ENCODE data around the gene WDFY2. TPM values are rescaled to one million over a fixed set of nuclear protein-coding genes. Genes with fewer than 3 reads are reported as not detected.
A peak's percentile ranks its signal among the peaks of the same experiment; 100 is the strongest.
"Not testable (repeated sequence)": the region's sequence is repeated elsewhere in the genome, so short reads cannot be mapped to it uniquely, and the experiment has no call there.

The WDFY2 gene
- total RNA-seq, 1 experiment from 2014 or later: 26.4 TPM

GRCh38 chr13:51590971-51591627 lies 6.8 kb downstream of the WDFY2 start:
- Histone ChIP-seq H3K23me2 (ENCODE audit: insufficient read length, low read depth, low read length, poor library complexity, severe bottlenecking) (no peaks in the 10 kb centered on the region), H3K18ac (ENCODE audit: insufficient read length, low read depth, low read length) (no peak overlapping the region), H2BK15ac (ENCODE audit: low read depth, low read length) (no peak overlapping the region), H3K79me1 (ENCODE audit: insufficient read depth, low read depth, low read length, poor library complexity, severe bottlenecking) (peaks cover 8% of the 10 kb centered on the region), H3K9ac (ENCODE audit: extremely low read depth, insufficient read length, low read length) (no peak overlapping the region), H3K27me3 (ENCODE audit: insufficient read depth, low read length) (no peaks in the 10 kb centered on the region), H4K5ac (ENCODE audit: insufficient read length, low read depth, low read length) (no peak overlapping the region), H3K4ac (ENCODE audit: low read depth, low read length) (no peak overlapping the region), H3T11ph (ENCODE audit: low read length) (no peak overlapping the region), H2BK120ac (ENCODE audit: low read depth, low read length, poor library complexity, severe bottlenecking) (no peak overlapping the region), H3K23ac (ENCODE audit: insufficient read length, low read depth, low read length) (no peak overlapping the region), H3K14ac (ENCODE audit: insufficient read depth, low read length) (no peak overlapping the region; the same call in 1 of the 2 replicates), H3K27ac (ENCODE audit: insufficient read length, low read depth, low read length) (no peak overlapping the region), H2BK20ac (ENCODE audit: low read depth, low read length, poor library complexity, severe bottlenecking) (no peak overlapping the region), H3K79me2 (ENCODE audit: insufficient read depth, low read length) (peaks cover 33% of the 10 kb centered on the region), H4K20me1 (ENCODE audit: control insufficient read depth, insufficient read depth, insufficient read length) (no peaks in the 10 kb centered on the region), H2BK12ac (ENCODE audit: insufficient read length, low read depth, low read length) (no peak overlapping the region), H2AK5ac (ENCODE audit: insufficient read length, low read length) (no peak overlapping the region), H3K9me3 (ENCODE audit: control insufficient read depth, low read depth, low read length) (no peaks in the 10 kb centered on the region), H3K4me2 (ENCODE audit: insufficient read depth, insufficient read length, low read length) (no peak overlapping the region), H3K4me1 (ENCODE audit: insufficient read depth, low read length) (peaks cover 18% of the 10 kb centered on the region), H3K56ac (ENCODE audit: insufficient read length, low read depth, low read length) (no peak overlapping the region), H4K8ac (replicated peaks; ENCODE audit: insufficient read length, low read depth, low read length) (no peak overlapping the region), H4K91ac (ENCODE audit: insufficient read length, low read depth, low read length) (no peak overlapping the region), H2AFZ (ENCODE audit: low read length) (no peak overlapping the region), H2BK5ac (ENCODE audit: insufficient read length, low read length) (no peak overlapping the region)
- TF ChIP-seq CTCF (conservative IDR thresholded peaks at IDR 0.05): no peak
- no peaks in the 10 kb centered on the region for H3K27me3 Mint-ChIP-seq (ENCODE audit: low read depth)
- H3K9me3 Mint-ChIP-seq: no peaks in the 10 kb centered on the region
- H3K4me3 Mint-ChIP-seq: no peak overlapping the region
- peaks cover 70 to 76% of the 10 kb centered on the region in 2 experiments for H3K4me1 Mint-ChIP-seq
- DNase-seq: no peak
- H3K27ac Mint-ChIP-seq: peak overlapping the region; percentile 20 to 71 (median 30); a peak in 5 of 7 replicates
- H3K36me3 Mint-ChIP-seq (ENCODE audit: insufficient read depth in 1 of 3, low read depth in 3 of 3): no peaks in the 10 kb centered on the region; a peak in 1 of 7 replicates
- no CpG with 5 or more reads among the region's 4 CpGs for WGBS (ENCODE audit: extremely low coverage, insufficient read length, low lambda C conversion rate)

- Histone ChIP-seq H3K4me1 (ENCODE audit: insufficient read depth, low read length) (peaks cover 22% of the 10 kb centered on the region), H3K79me2 (ENCODE audit: insufficient read depth, low read length) (peaks cover 37% of the 10 kb centered on the region)
- not testable (repeated sequence) for H3K23ac ChIP-seq (ENCODE audit: insufficient read length, low read depth, low read length); H4K8ac ChIP-seq (replicated peaks; ENCODE audit: insufficient read length, low read depth, low read length); H2AK5ac ChIP-seq (ENCODE audit: insufficient read length, low read length); H4K20me1 ChIP-seq (ENCODE audit: control insufficient read depth, insufficient read depth, insufficient read length); H2BK15ac ChIP-seq (ENCODE audit: low read depth, low read length); DNase-seq; H3K36me3 Mint-ChIP-seq (ENCODE audit: insufficient read depth in 1 of 3, low read depth in 3 of 3); H3K4ac ChIP-seq (ENCODE audit: low read depth, low read length); H3K18ac ChIP-seq (ENCODE audit: insufficient read length, low read depth, low read length); H2BK20ac ChIP-seq (ENCODE audit: low read depth, low read length, poor library complexity, severe bottlenecking); H3K9me3 Mint-ChIP-seq; H3T11ph ChIP-seq (ENCODE audit: low read length); H3K27me3 Mint-ChIP-seq (ENCODE audit: low read depth); H4K5ac ChIP-seq (ENCODE audit: insufficient read length, low read depth, low read length); H2BK5ac ChIP-seq (ENCODE audit: insufficient read length, low read length); H4K91ac ChIP-seq (ENCODE audit: insufficient read length, low read depth, low read length); H3K23me2 ChIP-seq (ENCODE audit: insufficient read length, low read depth, low read length, poor library complexity, severe bottlenecking); H3K79me1 ChIP-seq (ENCODE audit: insufficient read depth, low read depth, low read length, poor library complexity, severe bottlenecking); H3K27ac ChIP-seq (ENCODE audit: insufficient read length, low read depth, low read length); H3K27me3 ChIP-seq (ENCODE audit: insufficient read depth, low read length); H3K9me3 ChIP-seq (ENCODE audit: control insufficient read depth, low read depth, low read length); H2BK120ac ChIP-seq (ENCODE audit: low read depth, low read length, poor library complexity, severe bottlenecking); H2BK12ac ChIP-seq (ENCODE audit: insufficient read length, low read depth, low read length); H3K14ac ChIP-seq (ENCODE audit: insufficient read depth, low read length); H3K4me2 ChIP-seq (ENCODE audit: insufficient read depth, insufficient read length, low read length); H3K9ac ChIP-seq (ENCODE audit: extremely low read depth, insufficient read length, low read length); H2AFZ ChIP-seq (ENCODE audit: low read length); H3K56ac ChIP-seq (ENCODE audit: insufficient read length, low read depth, low read length)
- Mint-ChIP-seq H3K27ac (peak overlapping the region in 2 of 3 experiments; percentile 46 to 71; a peak in 3 of 7 replicates), H3K4me3 (peak overlapping the region in 1 of 2 experiments; percentile 40; a peak in 1 of 5 replicates), H3K4me1 (peaks cover 75 to 79% of the 10 kb centered on the region in 2 experiments)
- WGBS (ENCODE audit: extremely low coverage, insufficient read length, low lambda C conversion rate): no CpG with 5 or more reads among the region's 1 CpG
Measured at GRCh38 chr13:51591938-51592337, 7.7 kb downstream of the WDFY2 start.
